Kidney (tissue), 14 donors: ENCODE results near the gene LMX1B. TPM values are rescaled to one million over a fixed set of nuclear protein-coding genes. Genes with fewer than 3 reads are reported as not detected.
A peak's percentile ranks its signal among the peaks of the same experiment; 100 is the strongest.

Experiments
- DNase-seq, 5 donors: peaks; one replicate each; pipeline ENCODE4 v3.0.0-alpha.2; 2013 to 2020
- FAIRE-seq: peaks from 2 replicates; lab custom pipeline; 2012; peaks lifted over from hg19 to GRCh38; lab: Jason Lieb, UNC
- H3K27ac ChIP-seq, 2 donors: one replicate each; pipeline ENCODE4 v1.7.0; 2013; ENCODE audit warnings: low read depth in 2 of 2, low read length in 2 of 2, inconsistent platforms in 1 of 2
- H3K27me3 ChIP-seq: one replicate; pipeline ENCODE4 v1.7.1; 2013; ENCODE audit warnings: low read length, inconsistent platforms; ENCODE audit not compliant: control insufficient read depth, insufficient read depth
- H3K36me3 ChIP-seq, 3 donors: one replicate each; pipeline versions ENCODE4 v1.7.0 to v1.7.1; 2013; ENCODE audit warnings: low read length in 3 of 3, control low read depth in 1 of 3, inconsistent platforms in 1 of 3; ENCODE audit not compliant: insufficient read depth in 3 of 3, control insufficient read depth in 2 of 3
- H3K4me1 ChIP-seq, 3 donors: one replicate each; pipeline versions ENCODE4 v1.7.0 to v1.7.1; 2013; ENCODE audit warnings: low read length in 3 of 3, inconsistent platforms in 1 of 3, low read depth in 1 of 3; ENCODE audit not compliant: control insufficient read depth in 2 of 3, insufficient read depth in 2 of 3
- H3K4me3 ChIP-seq, 3 donors: one replicate each; pipeline versions ENCODE4 v1.7.0 to v1.8.1; 2013; ENCODE audit warnings: low read length in 3 of 3, control low read depth in 1 of 3, inconsistent platforms in 1 of 3
- H3K9ac ChIP-seq, 3 donors: one replicate each; pipeline versions ENCODE4 v1.7.0 to v1.7.1; 2013; ENCODE audit warnings: low read length in 3 of 3, control low read depth in 1 of 3, inconsistent platforms in 1 of 3
- H3K9me3 ChIP-seq, 3 donors: one replicate each; pipeline versions ENCODE4 v1.7.0 to v1.7.1; 2013; ENCODE audit warnings: low read length in 3 of 3, control low read depth in 1 of 3, inconsistent platforms in 1 of 3; ENCODE audit not compliant: control insufficient read depth in 2 of 3, insufficient read depth in 1 of 3
- intact Hi-C: fragments of 100-400 bp; cut with DNase I; formaldehyde crosslinking; loops from one replicate; pipeline ENCODE4 v1.11.1; 2022
- polyA plus RNA-seq: library from polyadenylated mRNA; stranded (reverse); fragments of 350-450 nt; fragmentation: Illumina TruSeq; extraction: RNeasy Lipid Tissue Mini Kit (QIAGEN cat#74804); gene quantifications from one replicate; pipeline ENCODE4 v1.2.3, GENCODE V29; 2014; ENCODE audit warnings: low read depth, low replicate concordance; ENCODE audit not compliant: insufficient read depth
- total RNA-seq: library from RNA; stranded (reverse); fragmentation: NEBNext Ultra II Directional; extraction: Animal tissue kit (Norgen Biotek cat#: 25700); gene quantifications from one replicate; pipeline ENCODE4 v1.2.1, GENCODE V29; 2021
- TF ChIP-seq, protein P1 (sequence below): IDR thresholded peaks from 3 replicates; pipeline ENCODE4 v1.5.1; 2012; ENCODE audit warnings: mild to moderate bottlenecking, moderate library complexity, borderline replicate concordance; ENCODE audit not compliant: insufficient read depth; ENCODE audit errors: extremely low read depth
- donor health status: control.
- donor health status: control.
- donor health status: control.
- donor health status: control.
- donor health status: control.
- donor health status: DM: yes; HTN: yes; CAD: no.
- donor health status: Normal renal cell carcinoma (clear cell type).

The LMX1B gene
- total and polyA plus RNA-seq, 2 donors from 2014 or later = 0.57 to 2.6 TPM

DNA sequence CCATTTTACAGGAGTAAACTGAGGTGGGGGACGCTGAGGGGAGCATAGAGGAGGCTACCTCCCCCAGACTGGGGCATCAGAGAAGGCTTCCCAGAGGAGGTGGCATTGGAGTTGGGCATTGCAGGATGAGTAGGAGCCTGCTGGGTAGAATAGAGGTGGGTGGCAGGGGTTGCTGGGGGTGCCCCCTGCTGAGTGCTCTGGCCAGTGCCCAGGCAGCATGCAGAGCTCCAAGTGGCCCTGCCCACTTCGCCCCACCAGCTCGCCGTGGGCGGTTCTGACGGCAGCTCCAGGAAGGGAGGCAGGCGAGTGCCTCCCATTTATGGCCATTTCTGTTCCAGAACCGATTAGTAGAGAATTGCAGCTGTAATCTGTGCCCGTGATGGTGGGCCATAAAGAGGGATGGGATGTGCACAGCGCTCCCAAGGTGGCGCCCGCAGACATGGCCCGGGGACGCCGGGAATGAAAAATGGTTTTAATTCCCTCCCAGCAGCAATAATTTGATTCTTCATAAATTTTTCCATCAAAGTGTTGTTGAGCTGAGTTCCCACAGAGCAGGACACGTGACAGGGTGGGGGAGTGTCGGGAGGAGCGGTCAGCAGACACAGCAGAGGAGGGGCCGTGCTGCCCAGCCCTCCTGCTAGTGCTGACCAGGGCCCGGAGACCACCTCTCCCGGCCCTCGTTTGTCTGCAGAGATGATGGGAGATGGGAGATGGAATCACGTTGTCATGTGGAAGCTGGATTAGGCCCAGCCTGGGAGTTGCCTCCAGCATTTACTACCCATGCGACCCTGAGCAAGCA, 75.5 kb downstream of the LMX1B start:
- intact Hi-C loops = no loop called here
- TF ChIP-seq, protein P1, sequence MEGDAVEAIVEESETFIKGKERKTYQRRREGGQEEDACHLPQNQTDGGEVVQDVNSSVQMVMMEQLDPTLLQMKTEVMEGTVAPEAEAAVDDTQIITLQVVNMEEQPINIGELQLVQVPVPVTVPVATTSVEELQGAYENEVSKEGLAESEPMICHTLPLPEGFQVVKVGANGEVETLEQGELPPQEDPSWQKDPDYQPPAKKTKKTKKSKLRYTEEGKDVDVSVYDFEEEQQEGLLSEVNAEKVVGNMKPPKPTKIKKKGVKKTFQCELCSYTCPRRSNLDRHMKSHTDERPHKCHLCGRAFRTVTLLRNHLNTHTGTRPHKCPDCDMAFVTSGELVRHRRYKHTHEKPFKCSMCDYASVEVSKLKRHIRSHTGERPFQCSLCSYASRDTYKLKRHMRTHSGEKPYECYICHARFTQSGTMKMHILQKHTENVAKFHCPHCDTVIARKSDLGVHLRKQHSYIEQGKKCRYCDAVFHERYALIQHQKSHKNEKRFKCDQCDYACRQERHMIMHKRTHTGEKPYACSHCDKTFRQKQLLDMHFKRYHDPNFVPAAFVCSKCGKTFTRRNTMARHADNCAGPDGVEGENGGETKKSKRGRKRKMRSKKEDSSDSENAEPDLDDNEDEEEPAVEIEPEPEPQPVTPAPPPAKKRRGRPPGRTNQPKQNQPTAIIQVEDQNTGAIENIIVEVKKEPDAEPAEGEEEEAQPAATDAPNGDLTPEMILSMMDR = no peak
- Histone ChIP-seq H3K9ac (no peak overlapping the region), H3K4me1 (no peaks in the 10 kb centered on the region), H3K27me3 (peaks cover 9% of the 10 kb centered on the region), H3K9me3 (no peaks in the 10 kb centered on the region), H3K27ac (no peak overlapping the region), H3K36me3 (no peaks in the 10 kb centered on the region), H3K4me3 (no peak overlapping the region)
- DNase-seq (peak in 3 of 5 donors; percentile 61 to 68 (median 63)), FAIRE-seq (no peak)

DNA sequence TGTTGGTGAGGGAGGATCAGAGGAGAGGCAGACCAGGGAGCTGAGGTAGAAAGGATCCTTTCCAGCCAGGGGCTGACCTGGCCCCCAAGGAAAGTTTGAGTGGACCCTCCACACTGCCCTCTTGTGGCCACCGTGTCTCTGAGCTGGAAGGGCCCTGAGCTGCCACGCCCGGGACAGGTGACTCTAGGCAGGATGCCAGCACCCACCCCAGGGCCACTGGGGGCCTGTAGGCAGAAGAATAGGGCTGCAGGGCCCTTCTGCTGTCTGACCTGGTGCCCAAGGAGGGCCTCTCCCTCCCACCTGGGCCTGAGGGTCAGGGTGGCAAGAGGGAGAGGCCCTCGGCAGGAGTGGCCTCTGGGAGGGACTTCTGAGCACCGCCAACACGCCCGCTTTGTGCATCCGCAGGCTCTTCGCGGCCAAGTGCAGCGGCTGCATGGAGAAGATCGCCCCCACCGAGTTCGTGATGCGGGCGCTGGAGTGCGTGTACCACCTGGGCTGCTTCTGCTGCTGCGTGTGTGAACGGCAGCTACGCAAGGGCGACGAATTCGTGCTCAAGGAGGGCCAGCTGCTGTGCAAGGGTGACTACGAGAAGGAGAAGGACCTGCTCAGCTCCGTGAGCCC, 76.8 kb downstream of the LMX1B start:
- Histone ChIP-seq H3K9me3 (no peaks in the 10 kb centered on the region), H3K9ac (no peak overlapping the region), H3K4me1 (no peaks in the 10 kb centered on the region), H3K36me3 (no peaks in the 10 kb centered on the region), H3K4me3 (no peak overlapping the region), H3K27ac (no peak overlapping the region), H3K27me3 (peaks cover 2% of the 10 kb centered on the region)
- TF ChIP-seq, protein P1 = peak; percentile 34
- DNase-seq = peak in 4 of 5 donors; percentile 49 to 76 (median 73)
- intact Hi-C loops = no loop called here
- FAIRE-seq = no peak

DNA sequence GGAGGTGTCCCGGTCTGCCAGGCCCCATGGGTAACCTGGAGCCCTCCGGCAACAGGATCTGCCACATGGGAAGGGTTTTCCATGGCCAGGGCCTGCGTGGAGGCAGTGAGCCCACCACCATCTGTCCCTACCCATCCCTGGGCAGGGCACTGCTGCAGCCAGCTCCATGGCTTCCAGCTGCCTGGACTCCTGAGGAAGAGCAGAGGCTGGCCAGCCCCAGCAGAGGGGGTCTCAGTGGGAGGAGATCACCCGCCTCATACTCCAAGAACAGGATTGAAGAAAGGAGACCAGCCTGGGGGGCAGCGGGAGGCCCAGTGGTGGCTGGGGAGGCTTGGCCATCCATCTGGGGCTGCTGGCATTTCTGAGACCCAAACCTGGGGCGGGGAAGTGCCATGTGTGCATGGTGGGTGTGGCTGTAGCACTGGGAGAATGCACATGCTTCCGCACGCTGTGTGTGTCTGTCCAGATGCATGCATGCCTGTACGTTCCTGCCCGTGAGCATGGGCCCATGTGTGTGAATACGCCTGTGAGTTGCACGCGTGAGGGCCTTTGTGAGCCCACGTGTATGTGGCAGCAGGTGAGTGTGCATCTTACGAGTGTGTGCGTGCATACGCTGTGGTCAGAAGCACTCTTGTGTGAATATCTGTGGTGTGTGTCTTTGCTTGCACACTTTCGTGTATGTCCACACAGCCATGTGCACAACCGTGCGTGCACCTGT, 78.5 kb downstream of the LMX1B start:
- H3K4me1 ChIP-seq = no peaks in the 10 kb centered on the region
- no peaks in the 10 kb centered on the region for H3K9me3 ChIP-seq
- DNase-seq (peak in 1 of 5 donors; percentile 70), FAIRE-seq (no peak)
- no peak overlapping the region for H3K27ac ChIP-seq
- TF ChIP-seq, protein P1 = no peak
- H3K4me3 ChIP-seq = no peak overlapping the region
- no peaks in the 10 kb centered on the region for H3K27me3 ChIP-seq
- H3K36me3 ChIP-seq = no peaks in the 10 kb centered on the region
- H3K9ac ChIP-seq = no peak overlapping the region
- intact Hi-C loops = no loop called here
